Measurements from ENCODE around the gene UBE2V1. TPM values are rescaled to one million over a fixed set of nuclear protein-coding genes. Genes with fewer than 3 reads are reported as not detected.

The UBE2V1 gene
- total and polyA plus RNA-seq, 2 donors (not counting 1 experiment from before 2014, with no cell fraction given): 69.2 to 158 TPM

GRCh38 chr20:50130995-50131394, 18.0 kb upstream of the UBE2V1 start:
- H3K9me3 ChIP-seq (ENCODE audit: control extremely low read depth in 1 of 3, control insufficient read depth in 2 of 3, insufficient read depth in 1 of 3, low read length in 2 of 3): no peaks in the 10 kb centered on the region
- H3K4me1 ChIP-seq (ENCODE audit: control insufficient read depth in 2 of 2, insufficient read depth in 2 of 2, low read length in 2 of 2): no peaks in the 10 kb centered on the region
- no peak for TF ChIP-seq EZH2 (IDR thresholded peaks at IDR 0.05; ENCODE audit: borderline replicate concordance, insufficient read depth, low read depth, low read length, poor library complexity, severe bottlenecking)
- H2AFZ ChIP-seq (ENCODE audit: insufficient read depth, low read depth, low read length, poor library complexity, severe bottlenecking): no peak overlapping the region
- Mint-ChIP-seq H3K9me3 (ENCODE audit: insufficient read depth) (no peaks in the 10 kb centered on the region), H3K27ac (no peak overlapping the region), H3K4me3 (no peak overlapping the region), H3K27me3 (no peaks in the 10 kb centered on the region), H3K4me1 (no peaks in the 10 kb centered on the region)
- no peak overlapping the region for H3K4me2 ChIP-seq (replicated peaks; ENCODE audit: low read depth, low read length, poor library complexity, severe bottlenecking)
- no peaks in the 10 kb centered on the region for H3K27me3 ChIP-seq (replicated peaks in 1 of 4; ENCODE audit: control extremely low read depth in 1 of 4, control insufficient read depth in 3 of 4, insufficient read depth in 4 of 4, low read length in 3 of 4)
- no peak for ATAC-seq (ENCODE audit: low read depth)
- CTCF ChIA-PET: interaction anchor here (20.7 kb wide), 1 partner anchor 39 kb away, joined by 297 read pairs; no protein-coding TSS in a partner anchor
- H3K79me2 ChIP-seq (ENCODE audit: control insufficient read depth, insufficient read depth, low read length): peaks cover 23% of the 10 kb centered on the region
- intact Hi-C loops (cut with micrococcal nuclease): no loop called here
- no peak overlapping the region for H3K9ac ChIP-seq (ENCODE audit: low read length)
- H3K27ac ChIP-seq (ENCODE audit: low read length in 2 of 2): no peak overlapping the region
- peaks cover 5 to 65% of the 10 kb centered on the region in 2 experiments for H3K36me3 ChIP-seq (replicated peaks in 1 of 2; ENCODE audit: control extremely low read depth in 1 of 2, control insufficient read depth in 1 of 2, extremely low read depth in 1 of 2, insufficient read depth in 2 of 2, low read length in 1 of 2)
- no peak for DNase-seq
- POLR2A ChIA-PET: no interaction called here
- peaks cover 51% of the 10 kb centered on the region for H4K20me1 ChIP-seq (ENCODE audit: control insufficient read depth, insufficient read depth, low read length, poor library complexity, severe bottlenecking)
- 90% methylated on average over 2 of the region's 4 CpGs for WGBS (ENCODE audit: insufficient coverage)
- H3K4me3 ChIP-seq (ENCODE audit: control extremely low read depth in 1 of 5, extremely low read depth in 1 of 5, insufficient read depth in 1 of 5, low read depth in 2 of 5, low read length in 4 of 5): no peak overlapping the region

GRCh38 chr20:50130356-50130723, 17.4 kb upstream of the UBE2V1 start:
- no peak overlapping the region for H3K4me3 ChIP-seq (ENCODE audit: control extremely low read depth in 1 of 5, extremely low read depth in 1 of 5, insufficient read depth in 1 of 5, low read depth in 2 of 5, low read length in 4 of 5)
- H3K9me3 ChIP-seq (ENCODE audit: control extremely low read depth in 1 of 3, control insufficient read depth in 2 of 3, insufficient read depth in 1 of 3, low read length in 2 of 3): no peaks in the 10 kb centered on the region
- peaks cover 6 to 69% of the 10 kb centered on the region in 2 experiments for H3K36me3 ChIP-seq (replicated peaks in 1 of 2; ENCODE audit: control extremely low read depth in 1 of 2, control insufficient read depth in 1 of 2, extremely low read depth in 1 of 2, insufficient read depth in 2 of 2, low read length in 1 of 2)
- ATAC-seq (ENCODE audit: low read depth): no peak
- H3K4me3 Mint-ChIP-seq: no peak overlapping the region
- TF ChIP-seq EZH2 (IDR thresholded peaks at IDR 0.05; ENCODE audit: borderline replicate concordance, insufficient read depth, low read depth, low read length, poor library complexity, severe bottlenecking) (no peak), CTCF (IDR thresholded peaks at IDR 0.05) (no peak)
- intact Hi-C loops (cut with micrococcal nuclease): no loop called here
- no peak overlapping the region for H2AFZ ChIP-seq (ENCODE audit: insufficient read depth, low read depth, low read length, poor library complexity, severe bottlenecking)
- H3K27me3 Mint-ChIP-seq: no peaks in the 10 kb centered on the region
- H3K9ac ChIP-seq (ENCODE audit: low read length): no peak overlapping the region
- no peaks in the 10 kb centered on the region for H3K4me1 ChIP-seq (ENCODE audit: control insufficient read depth in 2 of 2, insufficient read depth in 2 of 2, low read length in 2 of 2)
- H3K27ac Mint-ChIP-seq: no peak overlapping the region
- H3K9me3 Mint-ChIP-seq (ENCODE audit: insufficient read depth): no peaks in the 10 kb centered on the region
- no CpG with 5 or more reads among the region's 1 CpG for WGBS (ENCODE audit: insufficient coverage)
- no peaks in the 10 kb centered on the region for H3K27me3 ChIP-seq (replicated peaks in 1 of 4; ENCODE audit: control extremely low read depth in 1 of 4, control insufficient read depth in 3 of 4, insufficient read depth in 4 of 4, low read length in 3 of 4)
- peaks cover 23% of the 10 kb centered on the region for H3K79me2 ChIP-seq (ENCODE audit: control insufficient read depth, insufficient read depth, low read length)
- ChIA-PET CTCF (interaction anchor here (20.7 kb wide), 1 partner anchor 40 kb away, joined by 297 read pairs; no protein-coding TSS in a partner anchor), POLR2A (interaction anchor here (0.6 kb wide), 1 partner anchor 151 kb away, joined by 3 read pairs; no protein-coding TSS in a partner anchor)
- no peak for DNase-seq
- H3K27ac ChIP-seq (ENCODE audit: low read length in 2 of 2): no peak overlapping the region
- H3K4me1 Mint-ChIP-seq: no peaks in the 10 kb centered on the region
- peaks cover 51% of the 10 kb centered on the region for H4K20me1 ChIP-seq (ENCODE audit: control insufficient read depth, insufficient read depth, low read length, poor library complexity, severe bottlenecking)
- H3K4me2 ChIP-seq (replicated peaks; ENCODE audit: low read depth, low read length, poor library complexity, severe bottlenecking): no peak overlapping the region
